K562 (cell line): ENCODE measurements around the gene SND1. TPM values are rescaled to one million over a fixed set of nuclear protein-coding genes. Genes with fewer than 3 reads are reported as not detected.

ENCODE experiments used
- CHD4 ChIP-seq: fragments of 200-600 bp; sonication (generic); IDR thresholded peaks from 3 replicates; pipeline ENCODE4 v1.6.1; 2012; ENCODE audit warnings: low read depth, mild to moderate bottlenecking, mixed read lengths, low read length, inconsistent platforms; ENCODE audit not compliant: insufficient read depth, insufficient replicate concordance, poor library complexity, severe bottlenecking
- GATAD2B ChIP-seq: fragments of 450-650 bp; IDR thresholded peaks from 2 replicates; pipeline ENCODE4 v1.6.1; 2017; ENCODE audit warnings: mild to moderate bottlenecking, borderline replicate concordance
- KLF6 ChIP-seq: fragments of 250-450 bp; sonication (Bioruptor Pico); IDR thresholded peaks from 2 replicates; pipeline ENCODE4 v1.4.0; 2020; ENCODE audit warnings: mild to moderate bottlenecking, moderate library complexity, borderline replicate concordance
- MYNN ChIP-seq, 2 experiments: sonication (generic); formaldehyde crosslinking in 1 of 2; IDR thresholded peaks; 2 replicates each; pipeline versions ENCODE4 v1.5.0 to v1.6.1; 2016 to 2020; ENCODE audit warnings: antibody characterized with exemption in 1 of 2, missing genetic modification reagents in 1 of 2
- RBM25 ChIP-seq: fragments of 200-400 bp; formaldehyde crosslinking; IDR thresholded peaks from 2 replicates; pipeline ENCODE4 v1.6.1; 2018; ENCODE audit warnings: low read length, low read depth, moderate library complexity; ENCODE audit not compliant: severe bottlenecking
- SRF ChIP-seq, 2 experiments: fragments of 250-450, 450-650 bp in 1 of 2; sonication (Bioruptor Pico) in 1 of 2; sonication (generic) in 1 of 2; formaldehyde crosslinking; IDR thresholded peaks; 2 replicates each; pipeline versions ENCODE4 v1.5.0 to v1.5.1; 2020 to 2022; ENCODE audit warnings: mild to moderate bottlenecking in 1 of 2, missing genetic modification reagents in 1 of 2
- ZNF408 ChIP-seq: fragments of 250-450 bp; sonication (Bioruptor Pico); IDR thresholded peaks from 2 replicates; pipeline ENCODE4 v1.4.0; 2020; ENCODE audit warnings: low read depth, mild to moderate bottlenecking, moderate library complexity
- polyA plus RNA-seq, 8 experiments: library from polyadenylated mRNA; depleted of rRNA in 4 of 8; stranded (reverse) in 5 of 8; unstranded in 3 of 8; fragments of >200 nt; fragmentation: Nextera tagmentation in 2 of 8; fragmentation: Illumina TruSeq in 1 of 8; extraction: Ambion mirVana in 2 of 8; extraction: Trizol in 1 of 8; gene quantifications; 2 replicates each; pipeline versions ENCODE4 v1.2.1 to v1.2.3, GENCODE V29; 2011 to 2014; ENCODE audit warnings: inconsistent platforms in 1 of 8, missing spikeins in 1 of 8
- total RNA-seq, 7 experiments: library from RNA; depleted of rRNA in 6 of 7; stranded (reverse); fragments of >200 nt in 6 of 7; fragmentation: Illumina TruSeq in 2 of 7; extraction: Trizol in 2 of 7; gene quantifications; 2 replicates each; pipeline versions ENCODE4 v1.2.1 to v1.2.3, GENCODE V29; 2011 to 2021; ENCODE audit warnings: low replicate concordance in 1 of 7
- TF ChIP-seq, protein P1 (sequence below): fragments of 200-800 bp; sonication (Bioruptor generic); IDR thresholded peaks from 2 replicates; pipeline ENCODE4 v1.6.1; 2017; ENCODE audit warnings: missing genetic modification characterization, missing compliant biosample characterization
- TF ChIP-seq, protein P2 (sequence below): fragments of 250-450 bp; sonication (Bioruptor Pico); IDR thresholded peaks from 2 replicates; pipeline ENCODE4 v1.8.0; 2022; ENCODE audit warnings: inconsistent platforms, mild to moderate bottlenecking, moderate library complexity, borderline replicate concordance
- TF ChIP-seq, protein P3 (sequence below): fragments of 250-450 bp; sonication (Bioruptor Pico); IDR thresholded peaks from 2 replicates; pipeline ENCODE4 v1.5.1; 2021; ENCODE audit warnings: mild to moderate bottlenecking

SND1 gene
- total and polyA plus RNA-seq, 9 of the 15 experiments (the other 6 are each of a cell fraction or from before 2014, with no cell fraction given), result 46.5 to 307 (median 191) TPM

DNA sequence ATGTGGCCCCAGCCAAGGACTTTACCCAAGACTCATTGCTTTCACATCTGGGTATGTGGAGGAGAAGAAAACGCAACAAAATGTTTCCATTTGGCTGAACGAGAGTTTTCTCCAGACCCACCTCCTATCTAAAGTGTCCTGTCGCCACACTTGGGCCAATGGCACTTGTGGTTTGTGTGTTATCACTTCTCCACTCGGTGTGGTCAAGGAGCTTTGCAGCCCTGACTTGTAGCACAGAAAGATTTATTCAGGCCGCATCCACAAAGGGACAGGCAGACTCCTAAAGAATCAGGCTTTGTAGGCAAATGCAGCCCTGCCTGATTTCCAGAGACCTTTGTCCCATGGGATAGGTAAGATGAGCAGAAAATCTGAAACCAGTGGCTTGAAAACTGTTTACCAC is 392.1 kb downstream of the SND1 start (continued):
- TF ChIP-seq ZNF408 (CRISPR knock-in tag) (no peak), RBM25 (no peak), CHD4 (no peak), MYNN (IDR thresholded peaks at IDR 0.05) (no peak), MYNN (CRISPR knock-in tag; IDR thresholded peaks at IDR 0.05) (no peak), SRF (CRISPR knock-in tag; IDR thresholded peaks at IDR 0.05) (no peak), GATAD2B (no peak), KLF6 (CRISPR knock-in tag) (no peak)
- TF ChIP-seq, protein P1, sequence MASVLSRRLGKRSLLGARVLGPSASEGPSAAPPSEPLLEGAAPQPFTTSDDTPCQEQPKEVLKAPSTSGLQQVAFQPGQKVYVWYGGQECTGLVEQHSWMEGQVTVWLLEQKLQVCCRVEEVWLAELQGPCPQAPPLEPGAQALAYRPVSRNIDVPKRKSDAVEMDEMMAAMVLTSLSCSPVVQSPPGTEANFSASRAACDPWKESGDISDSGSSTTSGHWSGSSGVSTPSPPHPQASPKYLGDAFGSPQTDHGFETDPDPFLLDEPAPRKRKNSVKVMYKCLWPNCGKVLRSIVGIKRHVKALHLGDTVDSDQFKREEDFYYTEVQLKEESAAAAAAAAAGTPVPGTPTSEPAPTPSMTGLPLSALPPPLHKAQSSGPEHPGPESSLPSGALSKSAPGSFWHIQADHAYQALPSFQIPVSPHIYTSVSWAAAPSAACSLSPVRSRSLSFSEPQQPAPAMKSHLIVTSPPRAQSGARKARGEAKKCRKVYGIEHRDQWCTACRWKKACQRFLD (CRISPR knock-in tag), result 0 out of 2 replicates have a peak, but pooled peaks have one; percentile 40
- TF ChIP-seq, protein P2, sequence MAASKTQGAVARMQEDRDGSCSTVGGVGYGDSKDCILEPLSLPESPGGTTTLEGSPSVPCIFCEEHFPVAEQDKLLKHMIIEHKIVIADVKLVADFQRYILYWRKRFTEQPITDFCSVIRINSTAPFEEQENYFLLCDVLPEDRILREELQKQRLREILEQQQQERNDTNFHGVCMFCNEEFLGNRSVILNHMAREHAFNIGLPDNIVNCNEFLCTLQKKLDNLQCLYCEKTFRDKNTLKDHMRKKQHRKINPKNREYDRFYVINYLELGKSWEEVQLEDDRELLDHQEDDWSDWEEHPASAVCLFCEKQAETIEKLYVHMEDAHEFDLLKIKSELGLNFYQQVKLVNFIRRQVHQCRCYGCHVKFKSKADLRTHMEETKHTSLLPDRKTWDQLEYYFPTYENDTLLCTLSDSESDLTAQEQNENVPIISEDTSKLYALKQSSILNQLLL (CRISPR knock-in tag), result no peak
- TF ChIP-seq, protein P3, sequence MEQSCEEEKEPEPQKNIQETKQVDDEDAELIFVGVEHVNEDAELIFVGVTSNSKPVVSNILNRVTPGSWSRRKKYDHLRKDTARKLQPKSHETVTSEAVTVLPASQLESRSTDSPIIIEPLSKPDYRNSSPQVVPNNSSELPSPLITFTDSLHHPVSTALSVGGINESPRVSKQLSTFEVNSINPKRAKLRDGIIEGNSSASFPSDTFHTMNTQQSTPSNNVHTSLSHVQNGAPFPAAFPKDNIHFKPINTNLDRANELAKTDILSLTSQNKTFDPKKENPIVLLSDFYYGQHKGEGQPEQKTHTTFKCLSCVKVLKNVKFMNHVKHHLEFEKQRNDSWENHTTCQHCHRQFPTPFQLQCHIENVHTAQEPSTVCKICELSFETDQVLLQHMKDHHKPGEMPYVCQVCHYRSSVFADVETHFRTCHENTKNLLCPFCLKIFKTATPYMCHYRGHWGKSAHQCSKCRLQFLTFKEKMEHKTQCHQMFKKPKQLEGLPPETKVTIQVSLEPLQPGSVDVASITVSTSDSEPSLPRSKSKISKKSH, result no peak
